HCT116 (cell line): ENCODE measurements around the gene CDK13. TPM values are rescaled to one million over a fixed set of nuclear protein-coding genes. Genes with fewer than 3 reads are reported as not detected.

Experiments
- ATAC-seq: fragments of 200-7000 bp; cut with Tn5 transposase; 2 replicates; pipeline ENCODE4 v1.9.1; 2020; ENCODE audit warnings: mild to moderate bottlenecking, moderate library complexity
- BruUV-seq: library from RNA; stranded (reverse); fragments of 400-500 nt; replicated peaks from 2 replicates; lab custom pipeline; 2021; lab: Mats Ljungman, UMichigan
- CTCF ChIA-PET: fragments of 300-600 bp; sonication (Branson Sonifier 250); formaldehyde crosslinking; loops from one replicate; lab custom pipeline; 2021; ENCODE audit warnings: antibody characterized with exemption; lab: Charles Lee
- POLR2A ChIA-PET: fragments of 300-600, 350-600 bp; sonication (Branson Sonifier 250); formaldehyde crosslinking; loops from one replicate; lab custom pipeline; 2021; ENCODE audit warnings: antibody characterized with exemption; lab: Charles Lee
- RAD21 ChIA-PET, 2 experiments: fragments of 300-600 bp; sonication (Branson Sonifier 250); formaldehyde crosslinking; loops; one replicate each; lab custom pipeline; 2023; ENCODE audit warnings: low total read pairs in 2 of 2; ENCODE audit not compliant: uncharacterized antibody in 2 of 2, unreplicated experiment in 2 of 2, low non-redundant PET in 1 of 2; lab: Charles Lee
- DNase-seq: peaks from one replicate; pipeline ENCODE4 v3.0.0-alpha.2; 2010; ENCODE audit warnings: low read depth, low spot score
- H2AFZ ChIP-seq: fragments of 200-600 bp; shearing (Covaris generic), sonication (generic); 2 replicates; pipeline ENCODE4 v1.6.1; 2017; ENCODE audit warnings: low read depth, mixed run types, mixed read lengths, antibody characterized with exemption, low read length; ENCODE audit not compliant: poor library complexity, severe bottlenecking
- H3K27ac ChIP-seq: 2 replicates; pipeline ENCODE4 v1.5.1; 2012; ENCODE audit warnings: low read depth, low read length
- H3K27me3 ChIP-seq: fragments of 200-600 bp; sonication (generic); 2 replicates; pipeline ENCODE4 v1.6.1; 2016; ENCODE audit warnings: mixed run types, low read length, mixed read lengths; ENCODE audit not compliant: insufficient read depth
- H3K36me3 ChIP-seq, 2 experiments: fragments of 200-500 bp in 1 of 2; fragments of 200-600 bp in 1 of 2; sonication (Bioruptor generic) in 1 of 2; sonication (generic) in 1 of 2; 2 replicates each; pipeline versions ENCODE4 v1.5.1 to v1.6.1; 2014 to 2016; ENCODE audit warnings: low read length in 2 of 2, inconsistent platforms in 1 of 2, mixed read lengths in 1 of 2, mixed run types in 1 of 2; ENCODE audit not compliant: insufficient read depth in 2 of 2, control insufficient read depth in 1 of 2
- H3K4me1 ChIP-seq, 2 experiments: fragments of 200-600 bp in 1 of 2; sonication (generic) in 1 of 2; 2 replicates each; pipeline versions ENCODE4 v1.5.1 to v1.6.1; 2012 to 2017; ENCODE audit warnings: low read length in 2 of 2, inconsistent platforms in 1 of 2, mild to moderate bottlenecking in 1 of 2, mixed read lengths in 1 of 2, mixed run types in 1 of 2, moderate library complexity in 1 of 2; ENCODE audit not compliant: insufficient read depth in 2 of 2, control insufficient read depth in 1 of 2
- H3K4me2 ChIP-seq: fragments of 200-600 bp; sonication (generic); 2 replicates; pipeline ENCODE4 v1.6.1; 2017; ENCODE audit warnings: mixed run types, low read length, mixed read lengths
- H3K4me3 ChIP-seq, 2 experiments: fragments of 200-600 bp in 1 of 2; sonication (generic) in 1 of 2; replicated peaks in 1 of 2; 2 replicates each; pipeline ENCODE4 v1.5.1; 2011 to 2016; ENCODE audit warnings: low read length in 2 of 2, control low read depth in 1 of 2, low read depth in 1 of 2, mild to moderate bottlenecking in 1 of 2, mixed read lengths in 1 of 2, mixed run types in 1 of 2
- H3K79me2 ChIP-seq: fragments of 200-600 bp; sonication (generic); 2 replicates; pipeline ENCODE4 v1.6.1; 2017; ENCODE audit warnings: mild to moderate bottlenecking, mixed run types, low read length, moderate library complexity, mixed read lengths; ENCODE audit not compliant: insufficient read depth
- H3K9ac ChIP-seq: fragments of 200-600 bp; sonication (generic); 2 replicates; pipeline ENCODE4 v1.6.1; 2016; ENCODE audit warnings: low read length, mixed read lengths
- H3K9me2 ChIP-seq: fragments of 200-600 bp; sonication (generic), shearing (Covaris generic); 2 replicates; pipeline ENCODE4 v1.6.1; 2017; ENCODE audit warnings: mixed run types, mild to moderate bottlenecking, moderate library complexity; ENCODE audit not compliant: insufficient read depth
- H3K9me3 ChIP-seq, 2 experiments: fragments of 200-500 bp in 1 of 2; fragments of 200-600 bp in 1 of 2; sonication (Bioruptor generic) in 1 of 2; sonication (generic) in 1 of 2; 2 replicates each; pipeline ENCODE4 v1.6.1; 2014 to 2017; ENCODE audit warnings: low read length in 2 of 2, mixed read lengths in 2 of 2, inconsistent platforms in 1 of 2, low read depth in 1 of 2, mild to moderate bottlenecking in 1 of 2, mixed run types in 1 of 2, moderate library complexity in 1 of 2; ENCODE audit not compliant: control insufficient read depth in 1 of 2, insufficient read depth in 1 of 2
- H4K20me1 ChIP-seq: fragments of 200-600 bp; sonication (generic), shearing (Covaris generic); 2 replicates; pipeline ENCODE4 v1.6.1; 2017; ENCODE audit warnings: mixed run types, mild to moderate bottlenecking, moderate library complexity; ENCODE audit not compliant: insufficient read depth
- ATF3 ChIP-seq: IDR thresholded peaks from 2 replicates; pipeline ENCODE4 v1.6.1; 2012
- CBX3 ChIP-seq: IDR thresholded peaks from 2 replicates; pipeline ENCODE4 v1.6.1; 2012; ENCODE audit warnings: low read depth
- CEBPB ChIP-seq: IDR thresholded peaks from 2 replicates; pipeline ENCODE4 v1.6.1; 2012; ENCODE audit warnings: low read depth
- CTCF ChIP-seq, 3 experiments: fragments of 200-600 bp in 1 of 3; sonication (generic) in 1 of 3; IDR thresholded peaks in 2 of 3; conservative IDR thresholded peaks in 1 of 3; 2 replicates each; pipeline ENCODE4 v1.5.1; 2012 to 2017; ENCODE audit warnings: low read depth in 2 of 3, low read length in 2 of 3, antibody characterized with exemption in 1 of 3, borderline replicate concordance in 1 of 3, control low read depth in 1 of 3, mild to moderate bottlenecking in 1 of 3, mixed read lengths in 1 of 3, mixed run types in 1 of 3, moderate library complexity in 1 of 3; ENCODE audit not compliant: insufficient read depth in 1 of 3
- EGR1 ChIP-seq: IDR thresholded peaks from 2 replicates; pipeline ENCODE4 v1.6.1; 2012; ENCODE audit warnings: low read depth
- EZH2phosphoT487 ChIP-seq: fragments of 200-600 bp; IDR thresholded peaks from 2 replicates; pipeline ENCODE4 v1.6.1; 2018; ENCODE audit warnings: antibody characterized with exemption, borderline replicate concordance
- FOSL1 ChIP-seq: IDR thresholded peaks from 2 replicates; pipeline ENCODE4 v1.6.1; 2012; ENCODE audit warnings: low read depth
- JUND ChIP-seq: IDR thresholded peaks from 2 replicates; pipeline ENCODE4 v1.6.1; 2012
- MAX ChIP-seq: IDR thresholded peaks from 2 replicates; pipeline ENCODE4 v1.6.1; 2012
- POLR2A ChIP-seq: IDR thresholded peaks from 2 replicates; pipeline ENCODE4 v1.7.0; 2011; ENCODE audit warnings: borderline replicate concordance; ENCODE audit not compliant: insufficient read depth, insufficient read length; ENCODE audit errors: extremely low read depth
- POLR2AphosphoS5 ChIP-seq: IDR thresholded peaks from 2 replicates; pipeline ENCODE4 v1.6.1; 2011; ENCODE audit warnings: mild to moderate bottlenecking, low read depth, low read length, moderate library complexity
- RAD21 ChIP-seq: IDR thresholded peaks from 2 replicates; pipeline ENCODE4 v1.6.1; 2012; ENCODE audit warnings: low read depth, mild to moderate bottlenecking
- SIN3A ChIP-seq: IDR thresholded peaks from 2 replicates; pipeline ENCODE4 v1.6.1; 2012; ENCODE audit warnings: low read depth
- SP1 ChIP-seq: IDR thresholded peaks from 2 replicates; pipeline ENCODE4 v1.6.1; 2012; ENCODE audit warnings: low read depth
- SRF ChIP-seq: IDR thresholded peaks from 2 replicates; pipeline ENCODE4 v1.6.1; 2012; ENCODE audit warnings: low read depth
- YY1 ChIP-seq: IDR thresholded peaks from 2 replicates; pipeline ENCODE4 v1.6.1; 2011; ENCODE audit warnings: low read length, low read depth, moderate library complexity, mild to moderate bottlenecking; ENCODE audit not compliant: insufficient replicate concordance; ENCODE audit errors: extremely low read depth
- ZBTB33 ChIP-seq: IDR thresholded peaks from 2 replicates; pipeline ENCODE4 v1.6.1; 2011; ENCODE audit warnings: mild to moderate bottlenecking, low read length, moderate library complexity; ENCODE audit not compliant: insufficient replicate concordance; ENCODE audit errors: extremely low read depth
- ZFX ChIP-seq: fragments of 450-650 bp; IDR thresholded peaks from 2 replicates; pipeline ENCODE4 v1.6.1; 2017
- ZNF274 ChIP-seq: fragments of 200-500 bp; sonication (Bioruptor generic); IDR thresholded peaks from 2 replicates; pipeline ENCODE4 v1.6.1; 2014; ENCODE audit warnings: mild to moderate bottlenecking, low read depth, low read length, inconsistent platforms
- intact Hi-C: fragments of 100-400 bp; cut with micrococcal nuclease; formaldehyde crosslinking; loops from 2 replicates; pipeline ENCODE4 v1.10.0; 2022
- total RNA-seq: library from RNA; stranded (reverse); gene quantifications from one replicate; pipeline ENCODE4 v1.2.1, GENCODE V29; 2021; ENCODE audit not compliant: unreplicated experiment

The CDK13 gene
- total RNA-seq, 1 experiment from 2014 or later, result 28.8 TPM

GRCh38 chr7:40058026-40058425 lies 108.0 kb downstream of the CDK13 start:
- Histone ChIP-seq H3K27me3 (no peaks in the 10 kb centered on the region), H2AFZ (no peak overlapping the region), H3K4me3 (no peak overlapping the region), H3K9me3 (no peaks in the 10 kb centered on the region), H3K4me1 (no peaks in the 10 kb centered on the region), H3K4me2 (no peak overlapping the region), H3K79me2 (no peaks in the 10 kb centered on the region), H3K27ac (no peak overlapping the region), H3K9me2 (no peaks in the 10 kb centered on the region), H4K20me1 (no peaks in the 10 kb centered on the region; the same call in 1 of the 2 replicates), H3K36me3 (peaks cover 0 to under 1% of the 10 kb centered on the region in 2 experiments; a peak in 2 of 4 replicates), H3K9ac (no peak overlapping the region)
- TF ChIP-seq JUND, result no peak
- TF ChIP-seq ZBTB33, result no peak
- no peak for TF ChIP-seq CBX3
- no peak for TF ChIP-seq ZNF274
- TF ChIP-seq POLR2AphosphoS5, result no peak
- no peak for TF ChIP-seq CTCF (IDR thresholded peaks at IDR 0.05 in 2 of 3, conservative IDR thresholded peaks at IDR 0.05 in 1 of 3; ENCODE audit: borderline replicate concordance in 1 of 3, insufficient read depth in 1 of 3, low read depth in 2 of 3, low read length in 2 of 3)
- TF ChIP-seq RAD21, result no peak
- no peak for TF ChIP-seq SP1
- no peak for TF ChIP-seq SRF
- no peak for TF ChIP-seq ZFX
- no peak for TF ChIP-seq SIN3A
- no peak for TF ChIP-seq EZH2phosphoT487
- TF ChIP-seq EGR1, result no peak
- TF ChIP-seq MAX, result no peak
- no peak for TF ChIP-seq YY1
- no peak for TF ChIP-seq POLR2A
- TF ChIP-seq ATF3, result no peak
- no peak for TF ChIP-seq FOSL1
- no peak for TF ChIP-seq CEBPB
- intact Hi-C loops, result loop anchor here (5.0 kb wide), 1 partner anchor 476 kb away; no protein-coding TSS in a partner anchor
- BruUV-seq, result no TSS peak
- ATAC-seq (no peak), DNase-seq (no peak)
- ChIA-PET CTCF (no interaction called here), POLR2A (no interaction called here), RAD21 (no interaction called here)
